Measurements from ENCODE around the gene FAM216B.
"Not testable (repeated sequence)": the region's sequence is repeated elsewhere in the genome, so short reads cannot be mapped to it uniquely, and the experiment has no call there.

The FAM216B gene

GRCh38 chr13:42769650-42770049 is 11.7 kb upstream of the FAM216B start:
- H3K9me3 ChIP-seq (ENCODE audit: control insufficient read depth in 5 of 5, low read length in 5 of 5) = peaks cover 0 to 3% (median 0%) of the 10 kb centered on the region in 5 donors
- no peak overlapping the region for H3K27ac ChIP-seq (ENCODE audit: low read depth, low read length)
- no peaks in the 10 kb centered on the region for H3K36me3 ChIP-seq (ENCODE audit: control insufficient read depth in 5 of 5, insufficient read depth in 5 of 5, low read length in 5 of 5)
- no peaks in the 10 kb centered on the region for H3K27me3 ChIP-seq (ENCODE audit: control insufficient read depth in 5 of 5, insufficient read depth in 4 of 5, low read length in 5 of 5)
- H3K4me3 ChIP-seq (ENCODE audit: low read depth in 1 of 5, low read length in 5 of 5) = no peak overlapping the region
- H3K9ac ChIP-seq (ENCODE audit: low read length in 5 of 5) = no peak overlapping the region
- no peaks in the 10 kb centered on the region for H3K4me1 ChIP-seq (ENCODE audit: control insufficient read depth in 5 of 5, insufficient read depth in 5 of 5, low read length in 5 of 5)

- not testable (repeated sequence) for H3K36me3 ChIP-seq (ENCODE audit: control insufficient read depth in 5 of 5, insufficient read depth in 5 of 5, low read length in 5 of 5); H3K4me3 ChIP-seq (ENCODE audit: low read depth in 1 of 5, low read length in 5 of 5)
Observed at GRCh38 chr13:42776558-42776957, 4.8 kb upstream of the FAM216B start.

GRCh38 chr13:42777467-42777866 is 3.9 kb upstream of the FAM216B start:
- Histone ChIP-seq H3K9me3 (ENCODE audit: control insufficient read depth in 5 of 5, low read length in 5 of 5) (peaks cover 0 to 3% (median 0%) of the 10 kb centered on the region in 5 donors), H3K27ac (ENCODE audit: low read depth, low read length) (no peak overlapping the region), H3K36me3 (ENCODE audit: control insufficient read depth in 5 of 5, insufficient read depth in 5 of 5, low read length in 5 of 5) (no peaks in the 10 kb centered on the region), H3K27me3 (ENCODE audit: control insufficient read depth in 5 of 5, insufficient read depth in 4 of 5, low read length in 5 of 5) (peaks cover 0 to 3% (median 0%) of the 10 kb centered on the region in 5 donors), H3K9ac (ENCODE audit: low read length in 5 of 5) (no peak overlapping the region), H3K4me3 (ENCODE audit: low read depth in 1 of 5, low read length in 5 of 5) (no peak overlapping the region), H3K4me1 (ENCODE audit: control insufficient read depth in 5 of 5, insufficient read depth in 5 of 5, low read length in 5 of 5) (no peaks in the 10 kb centered on the region)

More at GRCh38 chr13:42776558-42776957, 4.8 kb upstream of the FAM216B start:
- not testable (repeated sequence) for H3K9me3 ChIP-seq (ENCODE audit: control insufficient read depth in 5 of 5, low read length in 5 of 5); H3K4me1 ChIP-seq (ENCODE audit: control insufficient read depth in 5 of 5, insufficient read depth in 5 of 5, low read length in 5 of 5); H3K27ac ChIP-seq (ENCODE audit: low read depth, low read length); H3K9ac ChIP-seq (ENCODE audit: low read length in 5 of 5); H3K27me3 ChIP-seq (ENCODE audit: control insufficient read depth in 5 of 5, insufficient read depth in 4 of 5, low read length in 5 of 5)

- no peaks in the 10 kb centered on the region for H3K36me3 ChIP-seq (ENCODE audit: control insufficient read depth in 5 of 5, insufficient read depth in 5 of 5, low read length in 5 of 5)
- H3K27me3 ChIP-seq (ENCODE audit: control insufficient read depth in 5 of 5, insufficient read depth in 4 of 5, low read length in 5 of 5) = peaks cover 0 to 3% (median 0%) of the 10 kb centered on the region in 5 donors
- peaks cover 0 to 3% (median 0%) of the 10 kb centered on the region in 5 donors for H3K9me3 ChIP-seq (ENCODE audit: control insufficient read depth in 5 of 5, low read length in 5 of 5)
- H3K4me3 ChIP-seq (ENCODE audit: low read depth in 1 of 5, low read length in 5 of 5) = no peak overlapping the region
- no peaks in the 10 kb centered on the region for H3K4me1 ChIP-seq (ENCODE audit: control insufficient read depth in 5 of 5, insufficient read depth in 5 of 5, low read length in 5 of 5)
- H3K9ac ChIP-seq (ENCODE audit: low read length in 5 of 5) = no peak overlapping the region
- H3K27ac ChIP-seq (ENCODE audit: low read depth, low read length) = no peak overlapping the region
Observed at GRCh38 chr13:42780044-42780443, 1.3 kb upstream of the FAM216B start.

GRCh38 chr13:42786715-42787114 is 5.3 kb downstream of the FAM216B start:
- Histone ChIP-seq H3K27me3 (ENCODE audit: control insufficient read depth in 5 of 5, insufficient read depth in 4 of 5, low read length in 5 of 5) (no peaks in the 10 kb centered on the region), H3K9me3 (ENCODE audit: control insufficient read depth in 5 of 5, low read length in 5 of 5) (peaks cover 0 to 8% (median 0%) of the 10 kb centered on the region in 5 donors), H3K27ac (ENCODE audit: low read depth, low read length) (no peak overlapping the region), H3K36me3 (ENCODE audit: control insufficient read depth in 5 of 5, insufficient read depth in 5 of 5, low read length in 5 of 5) (no peaks in the 10 kb centered on the region), H3K4me1 (ENCODE audit: control insufficient read depth in 5 of 5, insufficient read depth in 5 of 5, low read length in 5 of 5) (no peaks in the 10 kb centered on the region), H3K4me3 (ENCODE audit: low read depth in 1 of 5, low read length in 5 of 5) (no peak overlapping the region), H3K9ac (ENCODE audit: low read length in 5 of 5) (no peak overlapping the region)

GRCh38 chr13:42788601-42789000 is 7.2 kb downstream of the FAM216B start:
- H3K4me3 ChIP-seq (ENCODE audit: low read depth in 1 of 5, low read length in 5 of 5) = no peak overlapping the region
- no peak overlapping the region for H3K9ac ChIP-seq (ENCODE audit: low read length in 5 of 5)
- H3K36me3 ChIP-seq (ENCODE audit: control insufficient read depth in 5 of 5, insufficient read depth in 5 of 5, low read length in 5 of 5) = no peaks in the 10 kb centered on the region
- H3K27me3 ChIP-seq (ENCODE audit: control insufficient read depth in 5 of 5, insufficient read depth in 4 of 5, low read length in 5 of 5) = no peaks in the 10 kb centered on the region
- peaks cover 0 to 8% (median 5%) of the 10 kb centered on the region in 5 donors for H3K9me3 ChIP-seq (ENCODE audit: control insufficient read depth in 5 of 5, low read length in 5 of 5)
- no peaks in the 10 kb centered on the region for H3K4me1 ChIP-seq (ENCODE audit: control insufficient read depth in 5 of 5, insufficient read depth in 5 of 5, low read length in 5 of 5)
- no peak overlapping the region for H3K27ac ChIP-seq (ENCODE audit: low read depth, low read length)

- Histone ChIP-seq H3K9me3 (ENCODE audit: control insufficient read depth in 5 of 5, low read length in 5 of 5) (peaks cover 0 to 8% (median 5%) of the 10 kb centered on the region in 5 donors), H3K4me1 (ENCODE audit: control insufficient read depth in 5 of 5, insufficient read depth in 5 of 5, low read length in 5 of 5) (no peaks in the 10 kb centered on the region), H3K27me3 (ENCODE audit: control insufficient read depth in 5 of 5, insufficient read depth in 4 of 5, low read length in 5 of 5) (peaks cover 0 to 3% (median 0%) of the 10 kb centered on the region in 5 donors), H3K27ac (ENCODE audit: low read depth, low read length) (no peak overlapping the region), H3K4me3 (ENCODE audit: low read depth in 1 of 5, low read length in 5 of 5) (no peak overlapping the region), H3K9ac (ENCODE audit: low read length in 5 of 5) (no peak overlapping the region), H3K36me3 (ENCODE audit: control insufficient read depth in 5 of 5, insufficient read depth in 5 of 5, low read length in 5 of 5) (no peaks in the 10 kb centered on the region)
Observed at GRCh38 chr13:42792154-42792553, 10.8 kb downstream of the FAM216B start.

GRCh38 chr13:42794577-42795275 is 13.3 kb downstream of the FAM216B start:
- peaks cover 0 to 5% (median 0%) of the 10 kb centered on the region in 5 donors for H3K9me3 ChIP-seq (ENCODE audit: control insufficient read depth in 5 of 5, low read length in 5 of 5)
- H3K4me3 ChIP-seq (ENCODE audit: low read depth in 1 of 5, low read length in 5 of 5) = no peak overlapping the region
- no peaks in the 10 kb centered on the region for H3K4me1 ChIP-seq (ENCODE audit: control insufficient read depth in 5 of 5, insufficient read depth in 5 of 5, low read length in 5 of 5)
- no peak overlapping the region for H3K27ac ChIP-seq (ENCODE audit: low read depth, low read length)
- H3K27me3 ChIP-seq (ENCODE audit: control insufficient read depth in 5 of 5, insufficient read depth in 4 of 5, low read length in 5 of 5) = peaks cover 0 to 3% (median 0%) of the 10 kb centered on the region in 5 donors
- H3K9ac ChIP-seq (ENCODE audit: low read length in 5 of 5) = no peak overlapping the region
- H3K36me3 ChIP-seq (ENCODE audit: control insufficient read depth in 5 of 5, insufficient read depth in 5 of 5, low read length in 5 of 5) = no peaks in the 10 kb centered on the region

- H3K9me3 ChIP-seq (ENCODE audit: control insufficient read depth in 5 of 5, low read length in 5 of 5) = peaks cover 0 to 5% (median 0%) of the 10 kb centered on the region in 5 donors
- H3K4me1 ChIP-seq (ENCODE audit: control insufficient read depth in 5 of 5, insufficient read depth in 5 of 5, low read length in 5 of 5) = no peaks in the 10 kb centered on the region
- no peak overlapping the region for H3K27ac ChIP-seq (ENCODE audit: low read depth, low read length)
- H3K9ac ChIP-seq (ENCODE audit: low read length in 5 of 5) = no peak overlapping the region
- no peaks in the 10 kb centered on the region for H3K36me3 ChIP-seq (ENCODE audit: control insufficient read depth in 5 of 5, insufficient read depth in 5 of 5, low read length in 5 of 5)
- H3K4me3 ChIP-seq (ENCODE audit: low read depth in 1 of 5, low read length in 5 of 5) = no peak overlapping the region
- H3K27me3 ChIP-seq (ENCODE audit: control insufficient read depth in 5 of 5, insufficient read depth in 4 of 5, low read length in 5 of 5) = peaks cover 0 to 3% (median 0%) of the 10 kb centered on the region in 5 donors
Observed at GRCh38 chr13:42795666-42796065, 14.3 kb downstream of the FAM216B start.

GRCh38 chr13:42796747-42797356 is 15.5 kb downstream of the FAM216B start:
- H3K27me3 ChIP-seq (ENCODE audit: control insufficient read depth in 5 of 5, insufficient read depth in 4 of 5, low read length in 5 of 5) = peaks cover 0 to 3% (median 0%) of the 10 kb centered on the region in 5 donors
- peaks cover 0 to 5% (median 0%) of the 10 kb centered on the region in 5 donors for H3K9me3 ChIP-seq (ENCODE audit: control insufficient read depth in 5 of 5, low read length in 5 of 5)
- no peak overlapping the region for H3K9ac ChIP-seq (ENCODE audit: low read length in 5 of 5)
- H3K4me3 ChIP-seq (ENCODE audit: low read depth in 1 of 5, low read length in 5 of 5) = no peak overlapping the region
- no peak overlapping the region for H3K27ac ChIP-seq (ENCODE audit: low read depth, low read length)
- no peaks in the 10 kb centered on the region for H3K36me3 ChIP-seq (ENCODE audit: control insufficient read depth in 5 of 5, insufficient read depth in 5 of 5, low read length in 5 of 5)
- no peaks in the 10 kb centered on the region for H3K4me1 ChIP-seq (ENCODE audit: control insufficient read depth in 5 of 5, insufficient read depth in 5 of 5, low read length in 5 of 5)

All from subcutaneous abdominal adipose tissue (tissue), 5 donors.